Adrenal gland (tissue), 12 donors: ENCODE results near the gene NPS. TPM values are rescaled to one million over a fixed set of nuclear protein-coding genes. Genes with fewer than 3 reads are reported as not detected.

Experiments used
- DNase-seq, 7 donors: peaks; one replicate each; pipeline ENCODE4 v3.0.0-alpha.2; 2019 to 2020
- H3K27ac ChIP-seq, 5 donors: fragments of 200-600 bp; sonication (generic) in 4 of 5; 1 replicate in 3 of 5; 2 replicates in 2 of 5; pipeline versions ENCODE4 v1.5.1 to v1.8.0; 2016 to 2020; ENCODE audit warnings: mild to moderate bottlenecking in 1 of 5
- H3K27me3 ChIP-seq: fragments of 200-600 bp; 2 replicates; pipeline ENCODE4 v1.8.0; 2021
- H3K36me3 ChIP-seq, 2 donors: fragments of 200-600 bp; replicated peaks in 1 of 2; 1 replicate in 1 of 2; 2 replicates in 1 of 2; pipeline versions ENCODE4 v1.5.1 to v1.8.0; 2018 to 2022
- H3K4me1 ChIP-seq, 2 donors: fragments of 200-600 bp; replicated peaks in 1 of 2; 1 replicate in 1 of 2; 2 replicates in 1 of 2; pipeline versions ENCODE4 v1.5.1 to v1.8.0; 2018 to 2021
- H3K4me3 ChIP-seq, 4 donors: fragments of 200-600 bp; sonication (generic) in 3 of 4; one replicate each; pipeline ENCODE4 v1.5.1; 2016 to 2018
- H3K9me3 ChIP-seq, 3 donors: fragments of 200-600 bp; sonication (generic) in 1 of 3; replicated peaks in 1 of 3; 1 replicate in 2 of 3; 2 replicates in 1 of 3; pipeline versions ENCODE4 v1.5.1 to v1.8.0; 2016 to 2021
- CTCF ChIP-seq, 6 experiments: fragments of 450-650 bp in 4 of 6; fragments of 200-600 bp in 2 of 6; sonication (generic) in 1 of 6; IDR thresholded peaks; 1 replicate in 5 of 6; 2 replicates in 1 of 6; pipeline versions ENCODE4 v1.5.1 to v1.8.0; 2016 to 2021; ENCODE audit warnings: antibody characterized with exemption in 6 of 6, mild to moderate bottlenecking in 2 of 6, moderate library complexity in 1 of 6
- POLR2A ChIP-seq, 2 donors: fragments of 450-650 bp; IDR thresholded peaks; one replicate each; pipeline ENCODE4 v1.6.1; 2017; ENCODE audit warnings: antibody characterized with exemption in 2 of 2, mild to moderate bottlenecking in 2 of 2, moderate library complexity in 1 of 2
- WGBS, 4 donors: extraction: QIAGEN DNeasy Blood & Tissue Kit in 2 of 4; methylation state at CpG; one replicate each; pipeline versions ENCODE4 v1.1.5 to v1.1.7; 2013 to 2017; 5-methylcytosine and 5-hydroxymethylcytosine counted together
- intact Hi-C, 2 donors: fragments of 100-400 bp; cut with DNase I; formaldehyde crosslinking; loops; one replicate each; pipeline versions ENCODE4 v1.14.1 to v1.15.0; 2022 to 2023
- polyA plus RNA-seq, 3 donors: library from polyadenylated mRNA; stranded (reverse); fragments of 200-250 nt in 2 of 3; fragments of 350-450 nt in 1 of 3; fragmentation: Illumina TruSeq in 1 of 3; extraction: RNeasy Lipid Tissue Mini Kit (QIAGEN cat#74804) in 1 of 3; gene quantifications; one replicate each; pipeline ENCODE4 v1.2.3, GENCODE V29; 2013 to 2014
- total RNA-seq, 9 donors: library from RNA; depleted of rRNA in 4 of 9; stranded (reverse); fragments of >200 nt in 4 of 9; fragments of 120-200 nt in 1 of 9; fragmentation: NEBNext Ultra II Directional in 1 of 9; extraction: Animal tissue kit (Norgen Biotek cat#: 25700) in 1 of 9; gene quantifications; one replicate each; pipeline versions ENCODE4 v1.1.0 to v1.2.4, GENCODE V29; 2013 to 2023
- donor health status: healthy with polysubstance abuse.
- donor health status: Bipolar disorder and iron deficiency.
- donor health status: DM: yes; HTN: yes; CAD: no.
- donor health status: DM: no; HTN: no; CAD: no.
- donor health status: DM: no; HTN: no; CAD: no.
- donor health status: DM: yes; HTN: yes; CAD: no.

NPS gene
- total and polyA plus RNA-seq, 12 donors = not detected

GRCh38 chr10:127552446-127552845, 3.3 kb downstream of the NPS start:
- no peaks in the 10 kb centered on the region for H3K9me3 ChIP-seq
- DNase-seq = no peak

DNA sequence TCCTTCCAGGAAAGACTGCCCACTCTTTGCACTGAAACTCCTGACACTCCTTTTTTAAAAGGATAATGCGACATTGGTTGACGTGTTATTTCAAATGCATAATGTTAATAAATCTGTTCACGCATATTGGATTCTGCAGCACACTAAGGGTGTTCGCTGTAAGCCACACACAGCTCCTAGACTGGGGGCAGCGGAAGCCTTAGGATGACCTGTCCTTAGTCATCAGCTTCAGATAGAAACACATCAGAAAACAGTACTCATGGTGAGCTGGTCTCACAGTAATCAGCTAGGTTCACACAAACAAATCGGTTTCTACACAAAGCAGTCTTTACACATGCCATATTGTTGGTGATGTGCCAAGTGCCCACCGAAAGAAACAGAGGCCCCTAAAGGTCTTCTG, 4.3 kb downstream of the NPS start:
- WGBS, 4 donors = 76 to 85% (median 81%) methylated on average over 6 to 7 of the region's 7 CpGs
- TF ChIP-seq CTCF (IDR thresholded peaks at IDR 0.05) (no peak), POLR2A (IDR thresholded peaks at IDR 0.05) (no peak)
- Histone ChIP-seq H3K27me3 (peaks cover 16% of the 10 kb centered on the region), H3K4me3 (no peak overlapping the region), H3K9me3 (no peaks in the 10 kb centered on the region), H3K36me3 (no peaks in the 10 kb centered on the region), H3K27ac (no peak overlapping the region), H3K4me1 (no peaks in the 10 kb centered on the region)
- intact Hi-C loops = no loop called here
- DNase-seq = no peak

More at GRCh38 chr10:127552446-127552845, 3.3 kb downstream of the NPS start:
- TF ChIP-seq POLR2A (IDR thresholded peaks at IDR 0.05) = no peak
- no peak for TF ChIP-seq CTCF (IDR thresholded peaks at IDR 0.05)
- Histone ChIP-seq H3K4me3 (no peak overlapping the region), H3K4me1 (no peaks in the 10 kb centered on the region), H3K36me3 (no peaks in the 10 kb centered on the region), H3K27me3 (peaks cover 16% of the 10 kb centered on the region), H3K27ac (no peak overlapping the region)
- WGBS, 4 donors = 48 to 55% (median 51%) methylated on average over 4 of the region's 4 CpGs
- intact Hi-C loops = no loop called here

GRCh38 chr10:127556916-127557315, 7.8 kb downstream of the NPS start:
- TF ChIP-seq POLR2A (IDR thresholded peaks at IDR 0.05) (no peak), CTCF (IDR thresholded peaks at IDR 0.05) (no peak)
- WGBS, 4 donors = 4 to 11% (median 5%) methylated on average over 11 of the region's 11 CpGs

DNA sequence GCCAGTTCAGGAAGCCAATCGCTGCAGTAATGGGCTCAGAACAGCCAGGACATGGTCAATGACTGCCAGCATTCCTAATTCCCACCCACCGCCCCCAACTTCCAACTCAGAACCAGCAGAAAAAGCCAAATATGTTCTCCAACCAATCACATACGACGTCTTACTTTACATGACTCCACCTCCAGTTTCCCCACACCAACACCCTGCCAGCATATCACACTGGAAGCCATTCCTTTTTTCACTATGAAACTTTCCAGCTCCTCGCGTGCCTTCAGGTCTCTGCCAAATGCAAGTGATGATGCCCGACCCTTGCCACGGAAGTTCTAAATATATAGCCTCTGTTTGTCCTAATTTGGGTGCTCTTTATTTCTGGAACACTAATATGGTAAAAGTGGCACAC, 12.5 kb downstream of the NPS start:
- Histone ChIP-seq H3K9me3 (no peaks in the 10 kb centered on the region), H3K27ac (no peak overlapping the region), H3K36me3 (no peaks in the 10 kb centered on the region), H3K4me3 (no peak overlapping the region), H3K27me3 (no peaks in the 10 kb centered on the region), H3K4me1 (no peaks in the 10 kb centered on the region)
- TF ChIP-seq CTCF (IDR thresholded peaks at IDR 0.05) = no peak
- no peak for TF ChIP-seq POLR2A (IDR thresholded peaks at IDR 0.05)
- WGBS, 4 donors = 68 to 72% (median 71%) methylated on average over 8 of the region's 8 CpGs
- intact Hi-C loops = no loop called here
- DNase-seq = no peak

More at GRCh38 chr10:127556916-127557315, 7.8 kb downstream of the NPS start:
- H3K4me1 ChIP-seq = no peaks in the 10 kb centered on the region
- H3K27ac ChIP-seq = no peak overlapping the region
- intact Hi-C loops = no loop called here
- no peak overlapping the region for H3K4me3 ChIP-seq
- peaks cover 8% of the 10 kb centered on the region for H3K27me3 ChIP-seq
- DNase-seq = peak in 2 of 7 donors; percentile 15 to 35
- H3K9me3 ChIP-seq = no peaks in the 10 kb centered on the region
- no peaks in the 10 kb centered on the region for H3K36me3 ChIP-seq
